Chondrocyte (in vitro differentiated cells): Measurements from ENCODE around the gene GUCY1A2. TPM values are rescaled to one million over a fixed set of nuclear protein-coding genes. Genes with fewer than 3 reads are reported as not detected.

Experiments
- DNase-seq: peaks from one replicate; pipeline ENCODE4 v3.0.0; 2021; ENCODE audit warnings: mixed read lengths, low spot score
- H3K27ac Mint-ChIP-seq: one replicate; pipeline ENCODE4 v1.8.0; 2021; ENCODE audit warnings: mild to moderate bottlenecking, moderate library complexity, mixed read lengths; ENCODE audit not compliant: unreplicated experiment
- H3K27me3 Mint-ChIP-seq: 2 replicates; pipeline ENCODE4 v1.8.0; 2021; ENCODE audit warnings: low read depth, mixed read lengths
- H3K36me3 Mint-ChIP-seq: 2 replicates; pipeline ENCODE4 v1.8.0; 2021; ENCODE audit warnings: low read depth, mixed read lengths
- H3K4me1 Mint-ChIP-seq: 2 replicates; pipeline ENCODE4 v1.8.0; 2021; ENCODE audit warnings: low read depth, mild to moderate bottlenecking, mixed read lengths
- H3K4me3 Mint-ChIP-seq: one replicate; pipeline ENCODE4 v1.8.0; 2021; ENCODE audit warnings: mild to moderate bottlenecking, moderate library complexity, mixed read lengths; ENCODE audit not compliant: unreplicated experiment
- H3K9me3 Mint-ChIP-seq: 2 replicates; pipeline ENCODE4 v1.8.0; 2021; ENCODE audit warnings: low read depth, mixed read lengths
- total RNA-seq: library from RNA; stranded (reverse); gene quantifications from 3 replicates; pipeline ENCODE4 v1.2.1, GENCODE V29; 2021
- TF ChIP-seq, protein P1 (sequence below): fragments of 200-600 bp; sonication (generic); IDR thresholded peaks from 2 replicates; pipeline ENCODE4 v1.5.0; 2021; ENCODE audit warnings: antibody characterized with exemption, mild to moderate bottlenecking, moderate library complexity

GUCY1A2 gene
- total RNA-seq, 1 donor from 2014 or later, result 17.4 TPM

GRCh38 chr11:106821291-106821690 is 197.0 kb downstream of the GUCY1A2 start:
- Mint-ChIP-seq H3K9me3 (peaks cover 2% of the 10 kb centered on the region), H3K36me3 (no peaks in the 10 kb centered on the region), H3K27ac (no peak overlapping the region), H3K4me1 (no peaks in the 10 kb centered on the region), H3K27me3 (peaks cover 1% of the 10 kb centered on the region), H3K4me3 (no peak overlapping the region)
- TF ChIP-seq, protein P1, sequence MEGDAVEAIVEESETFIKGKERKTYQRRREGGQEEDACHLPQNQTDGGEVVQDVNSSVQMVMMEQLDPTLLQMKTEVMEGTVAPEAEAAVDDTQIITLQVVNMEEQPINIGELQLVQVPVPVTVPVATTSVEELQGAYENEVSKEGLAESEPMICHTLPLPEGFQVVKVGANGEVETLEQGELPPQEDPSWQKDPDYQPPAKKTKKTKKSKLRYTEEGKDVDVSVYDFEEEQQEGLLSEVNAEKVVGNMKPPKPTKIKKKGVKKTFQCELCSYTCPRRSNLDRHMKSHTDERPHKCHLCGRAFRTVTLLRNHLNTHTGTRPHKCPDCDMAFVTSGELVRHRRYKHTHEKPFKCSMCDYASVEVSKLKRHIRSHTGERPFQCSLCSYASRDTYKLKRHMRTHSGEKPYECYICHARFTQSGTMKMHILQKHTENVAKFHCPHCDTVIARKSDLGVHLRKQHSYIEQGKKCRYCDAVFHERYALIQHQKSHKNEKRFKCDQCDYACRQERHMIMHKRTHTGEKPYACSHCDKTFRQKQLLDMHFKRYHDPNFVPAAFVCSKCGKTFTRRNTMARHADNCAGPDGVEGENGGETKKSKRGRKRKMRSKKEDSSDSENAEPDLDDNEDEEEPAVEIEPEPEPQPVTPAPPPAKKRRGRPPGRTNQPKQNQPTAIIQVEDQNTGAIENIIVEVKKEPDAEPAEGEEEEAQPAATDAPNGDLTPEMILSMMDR, result no peak
- DNase-seq, result no peak

DNA sequence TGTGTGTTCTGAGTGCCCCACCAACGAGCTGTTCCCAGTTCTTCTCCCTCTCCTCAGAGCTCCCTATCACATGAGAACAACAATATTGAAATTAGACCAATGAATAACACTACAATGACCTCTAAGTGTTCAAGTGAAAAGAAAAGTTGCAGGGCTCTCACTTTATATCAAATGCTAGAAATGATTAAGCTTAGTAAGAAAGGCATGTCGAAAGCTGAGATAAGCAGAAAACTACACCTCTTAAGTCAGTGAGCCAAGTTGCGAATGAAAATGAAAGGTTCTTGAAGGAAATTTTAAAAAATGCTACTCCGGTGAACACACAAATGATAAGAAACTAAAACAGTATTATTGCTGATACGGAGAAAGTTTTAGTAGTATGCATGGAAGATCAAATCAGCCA is 199.8 kb downstream of the GUCY1A2 start:
- no peak for DNase-seq
- no peak overlapping the region for H3K27ac Mint-ChIP-seq
- no peaks in the 10 kb centered on the region for H3K4me1 Mint-ChIP-seq
- H3K4me3 Mint-ChIP-seq, result no peak overlapping the region
- no peaks in the 10 kb centered on the region for H3K36me3 Mint-ChIP-seq
- peaks cover 1% of the 10 kb centered on the region for H3K27me3 Mint-ChIP-seq
- H3K9me3 Mint-ChIP-seq, result peaks cover 2% of the 10 kb centered on the region
- TF ChIP-seq, protein P1, result no peak

GRCh38 chr11:106815209-106815608 is 203.1 kb downstream of the GUCY1A2 start:
- H3K4me3 Mint-ChIP-seq, result no peak overlapping the region
- no peaks in the 10 kb centered on the region for H3K4me1 Mint-ChIP-seq
- H3K9me3 Mint-ChIP-seq, result no peaks in the 10 kb centered on the region
- no peak for DNase-seq
- no peaks in the 10 kb centered on the region for H3K27me3 Mint-ChIP-seq
- no peaks in the 10 kb centered on the region for H3K36me3 Mint-ChIP-seq
- H3K27ac Mint-ChIP-seq, result no peak overlapping the region
- TF ChIP-seq, protein P1, result no peak

- no peaks in the 10 kb centered on the region for H3K36me3 Mint-ChIP-seq
- DNase-seq, result no peak
Observed at GRCh38 chr11:106813806-106814205, 204.5 kb downstream of the GUCY1A2 start.

DNA sequence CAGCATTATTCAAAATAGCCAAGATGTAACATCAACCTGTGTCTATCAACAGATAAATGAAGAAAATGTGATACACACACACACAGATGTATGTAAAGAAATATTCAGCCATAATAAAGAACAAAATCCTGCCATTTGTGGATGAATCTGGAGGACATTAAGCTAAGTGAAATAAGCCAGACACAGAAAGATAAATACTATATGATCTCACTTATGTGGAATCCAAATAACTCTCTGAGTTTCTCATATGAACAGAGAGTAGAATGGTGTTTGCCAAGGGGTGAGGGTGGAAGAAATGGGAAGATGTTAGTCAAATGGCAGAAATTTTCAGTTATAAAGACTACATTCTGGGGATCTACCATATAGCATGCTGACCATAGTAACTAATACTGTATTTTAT is 224.2 kb downstream of the GUCY1A2 start:
- DNase-seq, result no peak
- Mint-ChIP-seq H3K27ac (peak overlapping the region; percentile 19), H3K36me3 (peaks cover 13% of the 10 kb centered on the region), H3K4me1 (peaks cover 5% of the 10 kb centered on the region), H3K9me3 (peaks cover 27% of the 10 kb centered on the region), H3K4me3 (no peak overlapping the region), H3K27me3 (no peaks in the 10 kb centered on the region)
- TF ChIP-seq, protein P1, result no peak

More at GRCh38 chr11:106813806-106814205, 204.5 kb downstream of the GUCY1A2 start:
- no peak overlapping the region for H3K4me3 Mint-ChIP-seq
- TF ChIP-seq, protein P1, result no peak
- H3K27me3 Mint-ChIP-seq, result no peaks in the 10 kb centered on the region
- H3K4me1 Mint-ChIP-seq, result no peaks in the 10 kb centered on the region
- no peaks in the 10 kb centered on the region for H3K9me3 Mint-ChIP-seq
- H3K27ac Mint-ChIP-seq, result no peak overlapping the region
